K562 (cell line): ENCODE results near the gene TEX22. TPM values are rescaled to one million over a fixed set of nuclear protein-coding genes. Genes with fewer than 3 reads are reported as not detected.

Source experiments
- ATAC-seq: fragments of 200-7000 bp; cut with Tn5 transposase; 3 replicates; pipeline ENCODE4 v1.9.1; 2020; ENCODE audit warnings: moderate library complexity
- BruUV-seq: library from RNA; stranded (reverse); fragments of 400-500 nt; replicated peaks from 2 replicates; lab custom pipeline; 2021; lab: Mats Ljungman, UMichigan
- CTCF ChIA-PET: fragments of 300-600 bp; formaldehyde crosslinking; extraction: SDS; loops from one replicate; lab custom pipeline; 2021; ENCODE audit warnings: low intra/inter-chr PET ratio; lab: Yijun Ruan, JAX
- POLR2A ChIA-PET: fragments of 300-600, 350-650 bp; sonication (Branson Sonifier 250); formaldehyde crosslinking; extraction: SDS; loops from one replicate; lab custom pipeline; 2021; ENCODE audit warnings: antibody characterized with exemption, inconsistent platforms; lab: Yijun Ruan, JAX
- DNase-seq, 4 experiments: peaks; one replicate each; pipeline versions ENCODE4 v3.0.0 to v3.0.0-alpha.2; 2011 to 2018; ENCODE audit warnings: low spot score in 3 of 4, mixed read lengths in 3 of 4; ENCODE audit errors: extremely low read depth in 1 of 4
- FAIRE-seq: peaks from 2 replicates; lab custom pipeline; 2011; peaks lifted over from hg19 to GRCh38; lab: Jason Lieb, UNC
- H2AFZ ChIP-seq: 2 replicates; pipeline ENCODE4 v1.6.0; 2011; ENCODE audit warnings: low read depth, low read length, control low read depth, inconsistent platforms
- H3K27ac ChIP-seq: fragments of 200-600 bp; 3 replicates; pipeline ENCODE4 v1.8.0; 2011; ENCODE audit warnings: low read depth, mild to moderate bottlenecking, control low read depth, inconsistent platforms, low read length, moderate library complexity, mixed read lengths; ENCODE audit errors: extremely low read depth
- H3K27me3 ChIP-seq, 2 experiments: fragments of 300-600 bp in 1 of 2; 2 replicates in 1 of 2; 3 replicates in 1 of 2; pipeline versions ENCODE4 v1.6.0 to v1.8.0; 2011; ENCODE audit warnings: inconsistent platforms in 2 of 2, low read length in 2 of 2, mild to moderate bottlenecking in 1 of 2, mixed read lengths in 1 of 2, moderate library complexity in 1 of 2; ENCODE audit not compliant: control insufficient read depth in 2 of 2, insufficient read depth in 2 of 2
- H3K36me3 ChIP-seq: fragments of 300-600 bp; 3 replicates; pipeline ENCODE4 v1.8.0; 2011; ENCODE audit warnings: mild to moderate bottlenecking, low read length, inconsistent platforms; ENCODE audit not compliant: control insufficient read depth, insufficient read depth
- H3K4me1 ChIP-seq, 2 experiments: fragments of 200-600 bp in 1 of 2; replicated peaks in 1 of 2; 2 replicates in 1 of 2; 3 replicates in 1 of 2; pipeline versions ENCODE4 v1.5.1 to v1.8.0; 2011; ENCODE audit warnings: inconsistent platforms in 2 of 2, low read length in 2 of 2, mild to moderate bottlenecking in 1 of 2, mixed read lengths in 1 of 2, moderate library complexity in 1 of 2; ENCODE audit not compliant: control insufficient read depth in 2 of 2, insufficient read depth in 2 of 2
- H3K4me2 ChIP-seq: 2 replicates; pipeline ENCODE4 v1.6.1; 2011; ENCODE audit warnings: low read length, control low read depth, inconsistent platforms, mixed read lengths; ENCODE audit not compliant: insufficient read depth
- H3K4me3 ChIP-seq: fragments of 200-600 bp; sonication (generic), shearing (Covaris generic); 2 replicates; pipeline ENCODE4 v1.5.1; 2016; ENCODE audit warnings: control low read depth, inconsistent platforms
- H3K79me2 ChIP-seq: fragments of 200-600 bp; 3 replicates; pipeline ENCODE4 v1.8.0; 2011; ENCODE audit warnings: low read length, inconsistent platforms; ENCODE audit not compliant: control insufficient read depth, insufficient read depth
- H3K9ac ChIP-seq, 2 experiments: 2 replicates each; pipeline versions ENCODE4 v1.6.0 to v1.6.1; 2011; ENCODE audit warnings: low read depth in 2 of 2, low read length in 2 of 2, control low read depth in 1 of 2, inconsistent platforms in 1 of 2, mild to moderate bottlenecking in 1 of 2, mixed read lengths in 1 of 2; ENCODE audit not compliant: insufficient read depth in 1 of 2
- H3K9me1 ChIP-seq: one replicate; pipeline ENCODE4 v1.6.0; 2011; ENCODE audit warnings: inconsistent platforms, mild to moderate bottlenecking, low read length, moderate library complexity; ENCODE audit not compliant: control insufficient read depth, insufficient read depth
- H3K9me3 ChIP-seq: replicated peaks from 2 replicates; pipeline ENCODE4 v1.5.1; 2011; ENCODE audit warnings: low read depth, low read length, inconsistent platforms; ENCODE audit not compliant: control insufficient read depth, insufficient read depth
- H4K20me1 ChIP-seq: replicated peaks from 2 replicates; pipeline ENCODE4 v1.6.1; 2011; ENCODE audit warnings: low read length, inconsistent platforms, mixed read lengths; ENCODE audit not compliant: control insufficient read depth, insufficient read depth
- BRD9 ChIP-seq: fragments of 450-650 bp; IDR thresholded peaks from 2 replicates; pipeline ENCODE4 v1.6.1; 2018; ENCODE audit warnings: low read depth; ENCODE audit not compliant: partially characterized antibody
- ELF2 ChIP-seq: fragments of 250-450 bp; sonication (Bioruptor Pico); IDR thresholded peaks from 2 replicates; pipeline ENCODE4 v1.5.0; 2021; ENCODE audit warnings: mild to moderate bottlenecking
- GABPB2 ChIP-seq: fragments of 250-450 bp; sonication (Bioruptor Pico); conservative IDR thresholded peaks from 2 replicates; pipeline ENCODE4 v1.5.1; 2021; ENCODE audit warnings: mild to moderate bottlenecking
- HNRNPLL ChIP-seq: fragments of 200-400 bp; formaldehyde crosslinking; IDR thresholded peaks from 2 replicates; pipeline ENCODE4 v1.6.1; 2017; ENCODE audit warnings: low read length, low read depth, mild to moderate bottlenecking; ENCODE audit not compliant: poor library complexity, severe bottlenecking
- RUNX1 ChIP-seq: sonication (generic); IDR thresholded peaks from 2 replicates; pipeline ENCODE4 v1.6.1; 2016; ENCODE audit warnings: antibody characterized with exemption, low read depth
- STAG1 ChIP-seq: sonication (generic); formaldehyde crosslinking; IDR thresholded peaks from 2 replicates; pipeline ENCODE4 v1.5.0; 2020; ENCODE audit warnings: missing genetic modification reagents, borderline replicate concordance
- STAT5A ChIP-seq: IDR thresholded peaks from 2 replicates; pipeline ENCODE4 v1.6.1; 2012; ENCODE audit warnings: low read length, inconsistent platforms, borderline replicate concordance
- XRCC4 ChIP-seq: IDR thresholded peaks from one replicate; pipeline ENCODE4 v1.6.1; 2011; ENCODE audit not compliant: insufficient read depth, insufficient read length; ENCODE audit errors: extremely low read depth
- YBX1 ChIP-seq: fragments of 450-650 bp; IDR thresholded peaks from 2 replicates; pipeline ENCODE4 v1.7.1; 2016; ENCODE audit warnings: mild to moderate bottlenecking
- ZFPM2 ChIP-seq: fragments of 250-450 bp; sonication (Bioruptor Pico); IDR thresholded peaks from 2 replicates; pipeline ENCODE4 v1.5.1; 2022; ENCODE audit warnings: mild to moderate bottlenecking
- WGBS: fragments of 100-300 bp; shearing (Covaris generic); methylation state at CpG from one replicate; pipeline ENCODE4 v1.1.6; 2016; ENCODE audit warnings: low coverage, mixed read lengths; ENCODE audit not compliant: insufficient coverage; ENCODE audit errors: missing lambda C conversion rate; 5-methylcytosine and 5-hydroxymethylcytosine counted together
- in situ Hi-C: fragments of 300-500 bp; cut with MboI; formaldehyde crosslinking; loops from 4 replicates; pipeline ENCODE4 v1.15.0; 2018; ENCODE audit warnings: inconsistent platforms, mixed read lengths
- intact Hi-C: fragments of 100-400 bp; cut with micrococcal nuclease; formaldehyde crosslinking; loops from 2 replicates; pipeline ENCODE4 v1.14.2; 2022
- polyA plus RNA-seq, 8 experiments: library from polyadenylated mRNA; depleted of rRNA in 4 of 8; stranded (reverse) in 5 of 8; unstranded in 3 of 8; fragments of >200 nt; fragmentation: Nextera tagmentation in 2 of 8; fragmentation: Illumina TruSeq in 1 of 8; extraction: Ambion mirVana in 2 of 8; extraction: Trizol in 1 of 8; gene quantifications; 2 replicates each; pipeline versions ENCODE4 v1.2.1 to v1.2.3, GENCODE V29; 2011 to 2014; ENCODE audit warnings: inconsistent platforms in 1 of 8, missing spikeins in 1 of 8
- total RNA-seq, 7 experiments: library from RNA; depleted of rRNA in 6 of 7; stranded (reverse); fragments of >200 nt in 6 of 7; fragmentation: Illumina TruSeq in 2 of 7; extraction: Trizol in 2 of 7; gene quantifications; 2 replicates each; pipeline versions ENCODE4 v1.2.1 to v1.2.3, GENCODE V29; 2011 to 2021; ENCODE audit warnings: low replicate concordance in 1 of 7
- TF ChIP-seq, protein P1 (sequence below): fragments of 450-650 bp; IDR thresholded peaks from 2 replicates; pipeline ENCODE4 v1.6.1; 2016
- TF ChIP-seq, protein P2 (sequence below): fragments of 450-650 bp; IDR thresholded peaks from 2 replicates; pipeline ENCODE4 v1.6.1; 2018; ENCODE audit not compliant: partially characterized antibody
- TF ChIP-seq, protein P3 (sequence below): fragments of 250-450 bp; sonication (Bioruptor Pico); IDR thresholded peaks from 2 replicates; pipeline ENCODE4 v1.8.0; 2022; ENCODE audit warnings: inconsistent platforms, mild to moderate bottlenecking, moderate library complexity, borderline replicate concordance
- TF ChIP-seq, protein P4 (sequence below): fragments of 450-650 bp; formaldehyde crosslinking; IDR thresholded peaks from 2 replicates; pipeline ENCODE4 v1.4.0; 2022; ENCODE audit warnings: missing genetic modification characterization

The TEX22 gene
- total and polyA plus RNA-seq, 9 of the 15 experiments (the other 6 are each of a cell fraction or from before 2014, with no cell fraction given) = 0.04 to 1.7 (median 0.23) TPM; not detected in 2

DNA sequence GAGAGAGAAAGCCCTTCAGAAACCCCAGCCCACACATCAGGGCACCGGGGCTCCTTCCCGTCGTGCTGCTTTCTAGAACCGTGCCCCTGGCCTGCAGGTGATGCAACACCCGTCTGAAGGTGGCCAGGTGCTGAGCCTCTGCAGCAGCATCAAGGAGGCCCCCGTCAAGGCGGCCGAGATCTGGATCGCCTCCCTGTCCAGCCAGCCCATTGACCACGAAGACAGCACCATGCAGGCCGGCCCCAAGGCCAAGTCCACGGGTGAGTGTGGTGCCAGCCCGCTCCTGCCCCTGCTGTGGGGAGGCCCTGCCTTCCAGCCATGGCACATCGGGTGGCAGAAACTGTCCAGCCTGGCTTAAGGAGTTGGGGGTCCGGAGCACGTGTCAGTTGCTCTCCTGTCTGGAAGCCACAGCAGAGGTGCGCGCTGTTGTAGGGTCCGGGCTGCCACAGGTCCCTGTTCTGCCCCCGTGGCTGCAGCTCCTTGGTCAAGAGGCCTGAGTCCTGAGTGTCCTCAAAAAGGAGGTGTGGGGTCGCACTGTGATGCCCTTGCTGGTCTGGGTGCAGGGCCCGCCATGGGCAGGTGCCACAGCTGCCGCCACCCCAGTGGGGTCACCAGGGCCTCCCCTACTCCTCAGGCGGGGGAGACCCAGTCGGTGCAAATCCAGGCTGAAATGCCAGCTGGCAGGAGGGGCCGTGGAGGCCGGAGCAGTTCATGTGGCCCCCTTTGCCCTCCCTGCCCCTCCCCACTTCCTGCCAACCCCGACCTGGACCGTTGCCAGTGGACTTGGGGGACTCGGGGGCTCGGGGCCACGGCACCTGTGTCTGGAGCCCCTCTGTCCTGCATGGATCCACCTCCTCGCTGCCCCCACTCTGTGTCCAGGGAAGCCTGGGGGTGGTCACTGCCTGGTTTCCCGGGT, 31.0 kb upstream of the TEX22 start (continued):
- no peak for TF ChIP-seq YBX1
- TF ChIP-seq, protein P1, sequence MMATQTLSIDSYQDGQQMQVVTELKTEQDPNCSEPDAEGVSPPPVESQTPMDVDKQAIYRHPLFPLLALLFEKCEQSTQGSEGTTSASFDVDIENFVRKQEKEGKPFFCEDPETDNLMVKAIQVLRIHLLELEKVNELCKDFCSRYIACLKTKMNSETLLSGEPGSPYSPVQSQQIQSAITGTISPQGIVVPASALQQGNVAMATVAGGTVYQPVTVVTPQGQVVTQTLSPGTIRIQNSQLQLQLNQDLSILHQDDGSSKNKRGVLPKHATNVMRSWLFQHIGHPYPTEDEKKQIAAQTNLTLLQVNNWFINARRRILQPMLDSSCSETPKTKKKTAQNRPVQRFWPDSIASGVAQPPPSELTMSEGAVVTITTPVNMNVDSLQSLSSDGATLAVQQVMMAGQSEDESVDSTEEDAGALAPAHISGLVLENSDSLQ = no peak
- TF ChIP-seq STAG1 (CRISPR knock-in tag) = no peak
- TF ChIP-seq BRD9 = no peak
- no peak for TF ChIP-seq STAT5A

DNA sequence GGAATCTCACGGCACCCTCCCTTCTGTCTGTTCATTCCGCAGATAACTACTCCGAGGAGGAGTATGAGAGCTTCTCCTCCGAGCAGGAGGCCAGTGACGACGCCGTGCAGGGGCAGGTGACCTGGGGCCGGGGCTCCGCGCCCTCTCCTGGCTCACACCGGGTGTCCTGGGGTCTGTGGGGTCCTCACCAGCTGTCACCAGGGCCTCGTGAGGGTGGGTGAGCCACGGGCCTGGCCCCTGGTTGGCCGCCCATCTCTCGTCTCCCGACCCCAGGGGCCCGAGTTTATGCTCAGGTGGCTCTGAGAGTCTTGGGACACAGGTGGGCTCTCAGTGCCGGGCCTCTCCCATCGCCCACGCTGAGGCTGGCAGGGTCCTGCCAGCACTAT, 30.3 kb upstream of the TEX22 start:
- H2AFZ ChIP-seq = no peak overlapping the region

More for the DNA sequence above, 30.3 kb upstream of the TEX22 start:
- no peak overlapping the region for H3K27ac ChIP-seq
- intact Hi-C loops = no loop called here
- FAIRE-seq (no peak), ATAC-seq (no peak), DNase-seq (no peak)
- no peaks in the 10 kb centered on the region for H4K20me1 ChIP-seq
- CTCF ChIA-PET = no interaction called here
- H3K79me2 ChIP-seq = no peaks in the 10 kb centered on the region
- H3K4me3 ChIP-seq = no peak overlapping the region
- H3K9me1 ChIP-seq = no peaks in the 10 kb centered on the region
- TF ChIP-seq ZFPM2 (CRISPR knock-in tag) = no peak
- TF ChIP-seq, protein P2, sequence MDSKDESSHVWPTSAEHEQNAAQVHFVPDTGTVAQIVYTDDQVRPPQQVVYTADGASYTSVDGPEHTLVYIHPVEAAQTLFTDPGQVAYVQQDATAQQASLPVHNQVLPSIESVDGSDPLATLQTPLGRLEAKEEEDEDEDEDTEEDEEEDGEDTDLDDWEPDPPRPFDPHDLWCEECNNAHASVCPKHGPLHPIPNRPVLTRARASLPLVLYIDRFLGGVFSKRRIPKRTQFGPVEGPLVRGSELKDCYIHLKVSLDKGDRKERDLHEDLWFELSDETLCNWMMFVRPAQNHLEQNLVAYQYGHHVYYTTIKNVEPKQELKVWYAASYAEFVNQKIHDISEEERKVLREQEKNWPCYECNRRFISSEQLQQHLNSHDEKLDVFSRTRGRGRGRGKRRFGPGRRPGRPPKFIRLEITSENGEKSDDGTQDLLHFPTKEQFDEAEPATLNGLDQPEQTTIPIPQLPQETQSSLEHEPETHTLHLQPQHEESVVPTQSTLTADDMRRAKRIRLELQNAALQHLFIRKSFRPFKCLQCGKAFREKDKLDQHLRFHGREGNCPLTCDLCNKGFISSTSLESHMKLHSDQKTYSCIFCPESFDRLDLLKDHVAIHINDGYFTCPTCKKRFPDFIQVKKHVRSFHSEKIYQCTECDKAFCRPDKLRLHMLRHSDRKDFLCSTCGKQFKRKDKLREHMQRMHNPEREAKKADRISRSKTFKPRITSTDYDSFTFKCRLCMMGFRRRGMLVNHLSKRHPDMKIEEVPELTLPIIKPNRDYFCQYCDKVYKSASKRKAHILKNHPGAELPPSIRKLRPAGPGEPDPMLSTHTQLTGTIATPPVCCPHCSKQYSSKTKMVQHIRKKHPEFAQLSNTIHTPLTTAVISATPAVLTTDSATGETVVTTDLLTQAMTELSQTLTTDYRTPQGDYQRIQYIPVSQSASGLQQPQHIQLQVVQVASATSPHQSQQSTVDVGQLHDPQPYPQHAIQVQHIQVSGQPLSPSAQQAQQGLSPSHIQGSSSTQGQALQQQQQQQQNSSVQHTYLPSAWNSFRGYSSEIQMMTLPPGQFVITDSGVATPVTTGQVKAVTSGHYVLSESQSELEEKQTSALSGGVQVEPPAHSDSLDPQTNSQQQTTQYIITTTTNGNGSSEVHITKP = no peak
- no peak for TF ChIP-seq HNRNPLL
- no peak for TF ChIP-seq ELF2
- no peak for TF ChIP-seq GABPB2 (CRISPR knock-in tag)
- TF ChIP-seq, protein P3, sequence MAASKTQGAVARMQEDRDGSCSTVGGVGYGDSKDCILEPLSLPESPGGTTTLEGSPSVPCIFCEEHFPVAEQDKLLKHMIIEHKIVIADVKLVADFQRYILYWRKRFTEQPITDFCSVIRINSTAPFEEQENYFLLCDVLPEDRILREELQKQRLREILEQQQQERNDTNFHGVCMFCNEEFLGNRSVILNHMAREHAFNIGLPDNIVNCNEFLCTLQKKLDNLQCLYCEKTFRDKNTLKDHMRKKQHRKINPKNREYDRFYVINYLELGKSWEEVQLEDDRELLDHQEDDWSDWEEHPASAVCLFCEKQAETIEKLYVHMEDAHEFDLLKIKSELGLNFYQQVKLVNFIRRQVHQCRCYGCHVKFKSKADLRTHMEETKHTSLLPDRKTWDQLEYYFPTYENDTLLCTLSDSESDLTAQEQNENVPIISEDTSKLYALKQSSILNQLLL (CRISPR knock-in tag) = no peak
- TF ChIP-seq RUNX1 = no peak
- TF ChIP-seq, protein P4, sequence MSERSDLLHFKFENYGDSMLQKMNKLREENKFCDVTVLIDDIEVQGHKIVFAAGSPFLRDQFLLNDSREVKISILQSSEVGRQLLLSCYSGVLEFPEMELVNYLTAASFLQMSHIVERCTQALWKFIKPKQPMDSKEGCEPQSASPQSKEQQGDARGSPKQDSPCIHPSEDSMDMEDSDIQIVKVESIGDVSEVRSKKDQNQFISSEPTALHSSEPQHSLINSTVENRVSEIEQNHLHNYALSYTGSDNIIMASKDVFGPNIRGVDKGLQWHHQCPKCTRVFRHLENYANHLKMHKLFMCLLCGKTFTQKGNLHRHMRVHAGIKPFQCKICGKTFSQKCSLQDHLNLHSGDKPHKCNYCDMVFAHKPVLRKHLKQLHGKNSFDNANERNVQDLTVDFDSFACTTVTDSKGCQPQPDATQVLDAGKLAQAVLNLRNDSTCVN (CRISPR knock-in tag) = no peak
- TF ChIP-seq XRCC4 = no peak
- TF ChIP-seq, all 486 proteins: peak for 0
- H3K27me3 ChIP-seq = no peaks in the 10 kb centered on the region
- H3K9me3 ChIP-seq = no peaks in the 10 kb centered on the region
- in situ Hi-C loops = no loop called here
- BruUV-seq = no TSS peak
- no peaks in the 10 kb centered on the region for H3K36me3 ChIP-seq
- peaks cover 0 to 29% of the 10 kb centered on the region in 2 experiments; a peak in 2 of 5 replicates for H3K4me1 ChIP-seq
- H3K4me2 ChIP-seq = no peak overlapping the region
- H3K9ac ChIP-seq = no peak overlapping the region
- 72% methylated on average over 4 of the region's 20 CpGs for WGBS
- POLR2A ChIA-PET = no interaction called here
